Measurements from ENCODE around the gene SCAND1. TPM values are rescaled to one million over a fixed set of nuclear protein-coding genes. Genes with fewer than 3 reads are reported as not detected.

SCAND1 gene
- total RNA-seq, 1 experiment from 2014 or later, result 54.6 TPM

GRCh38 chr20:35947907-35948306, 6.4 kb downstream of the SCAND1 start:
- Mint-ChIP-seq H3K4me3 (ENCODE audit: unreplicated experiment) (no peak overlapping the region), H3K36me3 (ENCODE audit: insufficient read depth, unreplicated experiment) (peaks cover 77% of the 10 kb centered on the region), H3K9me3 (ENCODE audit: unreplicated experiment) (no peaks in the 10 kb centered on the region), H3K4me1 (ENCODE audit: insufficient read depth, unreplicated experiment) (peaks cover 5% of the 10 kb centered on the region), H3K27ac (ENCODE audit: low read depth, unreplicated experiment) (no peak overlapping the region), H3K27me3 (ENCODE audit: insufficient read depth, unreplicated experiment) (no peaks in the 10 kb centered on the region)
- ChIA-PET POLR2A (no interaction called here), CTCF (interaction anchor here (0.5 to 1.9 kb wide), 8 partner anchors 10 to 1116 kb away, joined by 3 to 6 read pairs (median 3); no protein-coding TSS in a partner anchor)
- intact Hi-C loops (cut with micrococcal nuclease), result no loop called here
- BruUV-seq (replicated peaks), result no TSS peak
- no peak for DNase-seq (ENCODE audit: unreplicated experiment)
- TF ChIP-seq CTCF (IDR thresholded peaks at IDR 0.05; ENCODE audit: unreplicated experiment), result no peak

GRCh38 chr20:35947489-35947888, 6.8 kb downstream of the SCAND1 start:
- TF ChIP-seq CTCF (IDR thresholded peaks at IDR 0.05; ENCODE audit: unreplicated experiment), result peak; percentile 34
- Mint-ChIP-seq H3K4me3 (ENCODE audit: unreplicated experiment) (no peak overlapping the region), H3K36me3 (ENCODE audit: insufficient read depth, unreplicated experiment) (peaks cover 77% of the 10 kb centered on the region), H3K4me1 (ENCODE audit: insufficient read depth, unreplicated experiment) (peaks cover 2% of the 10 kb centered on the region), H3K27ac (ENCODE audit: low read depth, unreplicated experiment) (no peak overlapping the region), H3K9me3 (ENCODE audit: unreplicated experiment) (no peaks in the 10 kb centered on the region), H3K27me3 (ENCODE audit: insufficient read depth, unreplicated experiment) (no peaks in the 10 kb centered on the region)
- no TSS peak for BruUV-seq (replicated peaks)
- DNase-seq (ENCODE audit: unreplicated experiment), result peak; percentile 38
- intact Hi-C loops (cut with micrococcal nuclease), result no loop called here
- ChIA-PET POLR2A (no interaction called here), CTCF (interaction anchor here (0.6 to 1.9 kb wide), 9 partner anchors 9 to 1116 kb away, joined by 3 to 6 read pairs (median 3); no protein-coding TSS in a partner anchor)

GRCh38 chr20:35942243-35942642, 12.1 kb downstream of the SCAND1 start:
- ChIA-PET CTCF (interaction anchor here (0.6 to 6.0 kb wide), 3 partner anchors 9 to 280 kb away, joined by 3 to 42 read pairs (median 4); partner anchors contain the start of gene SCAND1), POLR2A (interaction anchor here (0.6 to 2.6 kb wide), 4 partner anchors 11 to 475 kb away, joined by 3 to 23 read pairs (median 6); partner anchors contain the start of genes RBM39 and SCAND1)
- no peak overlapping the region for H3K4me3 Mint-ChIP-seq (ENCODE audit: unreplicated experiment)
- no peaks in the 10 kb centered on the region for H3K27me3 Mint-ChIP-seq (ENCODE audit: insufficient read depth, unreplicated experiment)
- intact Hi-C loops (cut with micrococcal nuclease), result no loop called here
- BruUV-seq (replicated peaks), result no TSS peak
- no peak overlapping the region for H3K27ac Mint-ChIP-seq (ENCODE audit: low read depth, unreplicated experiment)
- peaks cover 61% of the 10 kb centered on the region for H3K36me3 Mint-ChIP-seq (ENCODE audit: insufficient read depth, unreplicated experiment)
- DNase-seq (ENCODE audit: unreplicated experiment), result no peak
- H3K9me3 Mint-ChIP-seq (ENCODE audit: unreplicated experiment), result no peaks in the 10 kb centered on the region
- no peaks in the 10 kb centered on the region for H3K4me1 Mint-ChIP-seq (ENCODE audit: insufficient read depth, unreplicated experiment)
- no peak for TF ChIP-seq CTCF (IDR thresholded peaks at IDR 0.05; ENCODE audit: unreplicated experiment)

GRCh38 chr20:35941620-35942019, 12.7 kb downstream of the SCAND1 start:
- Mint-ChIP-seq H3K4me1 (ENCODE audit: insufficient read depth, unreplicated experiment) (no peaks in the 10 kb centered on the region), H3K9me3 (ENCODE audit: unreplicated experiment) (no peaks in the 10 kb centered on the region), H3K4me3 (ENCODE audit: unreplicated experiment) (no peak overlapping the region), H3K27ac (ENCODE audit: low read depth, unreplicated experiment) (no peak overlapping the region), H3K27me3 (ENCODE audit: insufficient read depth, unreplicated experiment) (no peaks in the 10 kb centered on the region), H3K36me3 (ENCODE audit: insufficient read depth, unreplicated experiment) (peaks cover 59% of the 10 kb centered on the region)
- DNase-seq (ENCODE audit: unreplicated experiment), result no peak
- no peak for TF ChIP-seq CTCF (IDR thresholded peaks at IDR 0.05; ENCODE audit: unreplicated experiment)
- intact Hi-C loops (cut with micrococcal nuclease), result no loop called here
- POLR2A ChIA-PET, result interaction anchor here (2.5 to 2.6 kb wide), 2 partner anchors 12 to 199 kb away, joined by 9 to 23 read pairs; partner anchors contain the start of genes RBM39 and SCAND1
- BruUV-seq (replicated peaks), result no TSS peak
- CTCF ChIA-PET, result interaction anchor here (6.0 kb wide), 1 partner anchor 12 kb away, joined by 42 read pairs; the partner anchor contains the start of gene SCAND1

Measured in MCF 10A (cell line).